Measurements from ENCODE around the gene SMURF1.
"Not testable (repeated sequence)": the region's sequence is repeated elsewhere in the genome, so short reads cannot be mapped to it uniquely, and the experiment has no call there.

SMURF1 gene

GRCh38 chr7:99046722-99047121, 97.2 kb downstream of the SMURF1 start:
- DNase-seq, result no peak

DNA sequence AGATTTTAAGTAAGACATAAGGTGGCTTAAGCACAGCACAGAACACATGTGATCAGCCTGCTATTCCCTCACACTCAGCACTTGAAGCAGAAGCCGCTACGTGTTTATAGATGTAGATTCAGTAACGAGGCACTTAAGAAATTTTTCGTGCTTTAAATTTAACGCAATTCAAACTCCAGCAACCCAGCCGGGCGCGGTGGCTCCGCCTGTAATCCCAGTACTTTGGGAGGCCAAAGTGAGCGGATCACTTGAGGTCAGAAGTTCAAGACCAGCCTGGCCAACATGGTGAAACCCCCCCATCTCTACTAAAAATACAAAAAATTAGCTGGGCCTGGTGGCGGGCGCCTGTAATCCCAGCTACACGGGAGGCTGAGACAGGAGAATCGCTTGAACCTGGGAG, 97.6 kb downstream of the SMURF1 start:
- DNase-seq, result not testable (repeated sequence)

- not testable (repeated sequence) for DNase-seq
Observed at GRCh38 chr7:99044858-99045257, 99.0 kb downstream of the SMURF1 start.

DNA sequence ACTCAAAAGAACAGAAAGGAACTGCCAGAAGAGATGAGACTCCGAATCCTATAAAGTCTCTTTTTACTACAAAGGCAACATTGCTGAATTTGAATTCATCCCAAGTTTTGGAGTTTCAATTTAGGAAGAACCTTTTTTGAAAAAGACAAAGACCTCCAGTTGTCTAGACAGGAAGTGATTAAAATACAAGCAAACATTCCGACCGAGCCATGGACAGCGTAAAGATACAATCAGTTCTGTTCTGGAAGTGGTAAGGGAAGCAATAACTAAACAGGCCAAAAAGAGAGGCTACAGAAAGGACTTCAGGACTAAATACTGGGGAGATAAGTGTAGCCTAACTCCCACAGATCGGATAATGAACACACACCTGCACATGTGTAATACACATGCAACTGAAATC, 101.0 kb downstream of the SMURF1 start:
- DNase-seq, result no peak

GRCh38 chr7:99041526-99041925, 102.4 kb downstream of the SMURF1 start:
- DNase-seq, result no peak

DNA sequence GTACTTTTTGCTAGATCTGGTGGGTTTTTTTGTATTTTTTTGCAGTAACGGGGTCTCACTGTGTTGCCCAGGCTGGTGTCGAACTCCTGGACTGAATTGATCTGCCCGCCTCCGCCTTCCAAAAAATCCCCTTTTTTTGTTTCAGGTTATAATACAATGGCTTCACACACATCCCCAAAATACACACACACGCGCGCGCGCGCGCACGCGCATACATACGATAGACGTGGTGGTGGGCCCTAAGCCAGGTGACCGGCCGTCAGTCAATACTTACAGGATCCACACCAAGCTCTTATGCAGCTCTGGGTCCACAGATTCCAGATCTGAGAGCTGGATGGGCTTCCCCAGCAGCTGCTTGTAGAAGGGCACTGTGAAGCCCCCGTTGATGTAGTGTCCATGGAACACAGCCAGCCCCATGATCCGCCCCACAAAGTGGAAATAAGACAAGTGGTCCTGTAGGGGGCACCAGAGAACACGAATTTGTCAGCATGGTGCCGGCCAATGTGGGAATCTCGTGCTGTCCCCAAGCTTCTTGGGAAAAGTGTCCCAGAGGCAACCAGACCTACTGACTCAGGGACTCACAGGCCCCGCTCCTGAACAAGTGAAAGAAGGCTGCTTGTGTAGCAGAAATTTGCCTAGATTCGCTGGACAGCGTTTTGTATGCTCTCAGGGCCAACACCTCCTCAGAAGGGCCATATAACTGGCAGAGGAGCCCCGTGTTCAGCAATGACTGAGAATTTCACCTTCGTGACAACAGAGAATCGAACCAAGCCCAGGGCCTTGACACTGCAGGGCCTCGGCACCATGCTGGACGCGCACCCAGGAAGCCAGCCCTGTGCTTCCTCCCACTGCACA, 103.6 kb downstream of the SMURF1 start:
- DNase-seq, result peak; percentile 68

DNA sequence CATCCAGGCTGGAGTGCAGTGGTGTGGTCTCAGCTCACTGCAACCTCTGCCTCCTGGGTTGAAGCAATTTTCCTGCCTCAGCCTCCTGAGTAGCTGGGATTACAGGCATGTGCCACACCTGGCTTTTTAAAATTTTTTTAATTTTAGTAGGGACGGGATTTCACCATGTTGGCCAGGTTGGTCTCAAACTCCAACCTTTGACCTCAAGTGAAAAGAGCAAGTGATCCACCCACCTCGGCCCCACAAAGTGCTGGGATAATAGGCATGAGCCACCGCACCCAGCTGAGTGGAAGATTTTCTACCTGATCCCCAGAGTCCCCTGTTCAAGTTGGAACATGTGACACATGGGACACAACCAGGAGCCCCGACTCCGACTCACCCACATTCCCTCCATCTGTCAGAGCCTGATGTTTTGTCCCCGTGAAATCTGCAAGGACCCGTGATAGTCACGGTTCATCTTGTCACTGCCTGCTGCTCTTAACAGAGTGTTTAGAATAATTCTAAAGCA, 104.5 kb downstream of the SMURF1 start:
- DNase-seq, result no peak

GRCh38 chr7:99038086-99038855, 105.6 kb downstream of the SMURF1 start:
- no peak for DNase-seq

GRCh38 chr7:99037327-99037940, 106.5 kb downstream of the SMURF1 start:
- DNase-seq, result no peak

DNA sequence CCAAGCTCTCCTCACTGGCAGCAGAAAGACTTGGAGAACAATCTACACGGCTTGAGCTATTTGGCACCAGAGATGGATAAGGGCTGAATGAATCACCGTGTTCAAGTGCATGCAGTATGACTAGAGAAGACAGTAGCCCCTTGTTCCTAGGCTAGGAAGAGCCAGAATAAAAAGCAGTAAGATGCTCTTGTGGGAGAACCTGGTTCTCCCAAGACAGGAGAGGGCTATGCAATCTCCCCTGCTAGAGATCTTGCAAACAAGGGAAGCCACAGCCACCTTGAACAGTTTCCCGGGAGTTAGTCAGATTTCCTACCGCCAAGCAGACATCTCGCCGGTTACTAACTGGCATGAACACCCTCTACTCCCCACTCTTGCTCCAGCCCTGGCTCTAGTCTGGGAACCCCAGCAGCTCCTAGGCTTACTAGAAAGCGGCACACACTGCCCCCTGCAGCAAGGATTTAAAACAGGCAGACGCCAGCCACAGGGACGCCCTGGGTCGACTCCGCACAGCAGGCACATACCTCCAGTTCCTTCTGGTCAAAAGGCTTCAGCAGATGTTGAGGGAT, 107.3 kb downstream of the SMURF1 start:
- no peak for DNase-seq

DNA sequence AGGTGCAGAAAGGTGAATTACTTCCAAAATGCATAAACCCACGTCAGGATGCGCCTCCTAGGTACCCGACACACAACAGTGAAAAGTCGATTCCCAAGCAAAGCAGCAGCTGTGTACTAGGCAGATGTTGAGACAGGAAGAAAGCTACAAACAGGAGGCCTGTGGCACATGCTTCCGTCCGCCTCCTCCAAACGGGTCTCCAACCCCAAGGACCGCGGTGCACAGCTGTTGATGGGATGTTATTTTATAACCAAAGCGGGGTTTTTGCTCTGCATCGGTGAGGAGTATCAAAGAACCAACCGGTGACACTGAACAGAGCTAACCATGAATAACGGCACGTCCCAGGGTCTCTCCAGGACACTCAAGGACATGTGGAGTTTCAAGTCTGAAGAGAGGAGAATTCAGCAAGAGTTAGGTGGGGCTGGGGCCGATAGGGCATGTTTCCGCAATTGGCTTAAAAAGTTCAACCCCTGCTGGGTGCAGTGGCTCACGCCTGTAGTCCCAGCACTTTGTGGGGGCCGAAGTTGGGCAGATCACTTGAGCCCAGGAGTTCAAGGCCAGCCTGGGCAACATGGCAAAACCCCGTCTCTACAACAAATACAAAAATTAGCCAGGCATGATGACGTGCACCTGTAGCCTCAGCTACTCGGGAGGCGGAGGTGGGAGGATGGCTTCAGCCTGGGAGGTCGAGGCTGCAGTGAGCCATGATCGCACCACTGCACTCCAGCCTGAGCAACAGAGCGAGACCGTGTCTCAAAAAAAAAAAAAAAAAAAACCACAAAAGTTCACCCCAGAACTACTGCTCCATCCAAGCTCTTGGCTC, 108.0 kb downstream of the SMURF1 start:
- DNase-seq, result no peak

DNA sequence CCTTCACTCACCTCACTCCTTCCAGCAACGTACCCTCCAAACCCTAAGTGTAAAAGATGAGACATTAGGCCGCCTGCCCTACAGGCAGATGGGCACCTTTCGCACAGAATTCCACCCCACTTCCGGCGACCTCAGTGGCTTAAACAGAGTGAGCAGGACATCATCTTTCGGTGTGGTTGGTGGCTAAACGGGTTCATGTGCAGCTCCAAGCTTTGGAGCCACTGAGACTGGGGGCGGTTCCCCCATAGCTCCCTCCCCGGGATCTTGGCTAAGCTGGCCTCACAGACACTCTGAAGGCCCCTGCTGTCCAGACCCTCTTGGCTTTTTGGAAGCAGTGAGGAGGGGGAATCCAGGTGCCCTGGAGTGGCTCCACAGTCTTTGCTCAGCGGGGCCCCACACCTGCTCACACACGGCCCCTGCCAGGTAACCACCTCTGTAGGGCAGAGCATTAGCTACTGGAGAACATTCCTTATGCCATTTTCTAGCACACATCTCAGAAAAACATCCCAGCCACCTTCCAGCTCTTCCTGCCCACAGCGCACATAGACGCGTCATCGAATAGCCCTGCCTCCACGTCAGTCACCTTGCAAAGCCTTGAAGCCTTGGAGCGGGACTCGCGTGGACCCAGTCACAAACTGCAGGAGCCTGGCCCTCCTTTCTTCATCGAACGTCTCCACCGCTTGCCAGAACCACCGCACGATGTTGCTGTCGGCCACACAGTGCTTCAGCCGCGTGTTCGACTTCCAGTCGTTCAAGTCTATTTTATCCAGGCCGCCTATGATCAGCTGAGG, 108.8 kb downstream of the SMURF1 start:
- DNase-seq, result no peak

DNA sequence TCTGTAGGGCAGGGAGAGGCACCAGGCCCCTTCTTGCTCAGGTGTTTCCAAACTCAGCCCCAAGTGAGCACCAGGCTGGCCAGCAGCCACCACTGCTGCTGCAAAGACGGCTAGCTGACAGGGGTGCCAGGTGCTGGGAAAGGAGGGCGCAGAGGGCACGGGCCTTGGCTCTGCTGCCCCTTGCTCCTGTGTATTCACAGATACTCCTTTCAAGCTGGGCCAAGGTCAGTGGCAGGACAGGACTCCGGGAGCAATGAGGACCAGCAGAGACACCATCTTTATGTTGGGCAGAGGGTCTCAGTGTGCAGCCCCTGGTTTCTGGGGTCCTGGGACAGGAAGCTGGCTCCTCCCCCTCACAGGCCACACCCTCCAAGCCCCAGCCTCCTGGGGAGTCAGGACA, 110.1 kb downstream of the SMURF1 start:
- DNase-seq, result no peak

DNA sequence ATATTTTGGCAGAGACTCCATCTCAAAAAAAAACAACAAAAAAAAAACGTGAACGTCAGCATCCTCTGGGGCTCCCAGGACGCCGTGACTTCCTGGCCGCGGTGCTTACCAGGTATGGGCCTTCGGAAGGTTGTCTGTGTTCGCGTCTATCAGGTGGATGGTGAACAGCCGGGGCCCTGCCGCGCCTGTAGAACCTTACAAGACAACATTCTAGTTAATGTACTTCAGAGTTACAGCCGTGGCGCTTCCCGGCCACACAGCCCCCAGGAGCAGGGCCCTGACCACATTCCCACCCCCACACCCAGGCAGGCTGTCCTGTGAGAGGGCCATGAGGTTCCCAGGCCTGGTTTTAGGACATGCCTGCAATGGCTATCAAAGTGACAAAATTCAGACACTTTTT, 111.0 kb downstream of the SMURF1 start:
- DNase-seq, result no peak

DNA sequence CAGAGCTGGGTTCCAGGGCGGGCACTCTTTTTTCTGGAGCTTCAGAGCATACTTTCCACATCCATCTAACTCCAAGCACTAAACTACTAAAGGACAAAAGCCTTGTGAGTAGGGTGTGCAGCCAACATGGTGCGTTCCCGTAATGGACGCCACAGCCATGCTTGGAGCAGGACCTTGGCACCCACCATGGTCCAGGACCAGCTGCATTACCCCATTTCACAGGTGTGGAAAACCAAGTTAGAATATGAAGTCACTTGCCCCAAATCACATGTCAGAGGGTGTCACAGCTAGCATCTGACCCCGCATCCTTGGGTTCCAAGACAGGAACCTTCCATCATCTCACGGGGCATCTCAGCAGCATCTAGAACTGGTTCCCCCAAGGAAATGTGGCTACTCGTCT, 112.4 kb downstream of the SMURF1 start:
- no peak for DNase-seq

- no peak for DNase-seq
Observed at GRCh38 chr7:99030951-99031350, 113.0 kb downstream of the SMURF1 start.

GRCh38 chr7:99030457-99030856, 113.5 kb downstream of the SMURF1 start:
- no peak for DNase-seq

- no peak for DNase-seq
Observed at GRCh38 chr7:99029466-99030435, 114.2 kb downstream of the SMURF1 start.

DNA sequence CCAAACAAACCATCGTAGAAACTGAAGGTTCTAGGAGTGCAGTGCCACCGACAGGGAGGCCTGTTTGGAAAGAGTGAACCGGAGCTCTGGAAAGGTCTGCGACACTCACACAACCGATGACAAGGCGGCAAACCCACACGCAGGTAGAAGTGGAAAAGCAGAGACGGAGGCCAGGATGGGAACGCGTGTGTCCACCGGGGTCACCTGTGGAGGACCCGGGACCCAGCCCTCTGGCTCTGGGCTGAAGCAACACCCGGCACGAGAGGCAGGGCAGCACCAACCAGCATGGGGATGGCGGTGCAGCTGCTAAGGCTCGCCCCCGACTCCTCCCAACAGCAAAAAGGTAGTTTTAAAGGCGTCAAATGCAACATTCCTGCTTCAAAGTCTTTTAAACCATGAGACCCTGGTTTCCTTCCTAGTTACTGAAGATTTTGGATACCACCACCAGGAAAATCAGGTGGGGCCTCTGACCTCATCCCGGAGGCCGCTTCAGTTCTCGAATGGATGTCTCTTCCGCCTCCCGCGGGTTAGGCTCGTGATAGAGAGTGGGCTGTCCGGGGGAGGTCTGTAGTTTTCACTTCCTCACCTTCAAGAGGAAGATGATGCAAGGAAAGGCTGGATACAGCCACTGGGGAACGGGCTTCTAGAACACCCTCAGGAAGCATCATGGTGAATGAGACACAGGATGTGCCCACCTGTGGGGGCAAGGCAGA, 115.5 kb downstream of the SMURF1 start:
- no peak for DNase-seq

DNA sequence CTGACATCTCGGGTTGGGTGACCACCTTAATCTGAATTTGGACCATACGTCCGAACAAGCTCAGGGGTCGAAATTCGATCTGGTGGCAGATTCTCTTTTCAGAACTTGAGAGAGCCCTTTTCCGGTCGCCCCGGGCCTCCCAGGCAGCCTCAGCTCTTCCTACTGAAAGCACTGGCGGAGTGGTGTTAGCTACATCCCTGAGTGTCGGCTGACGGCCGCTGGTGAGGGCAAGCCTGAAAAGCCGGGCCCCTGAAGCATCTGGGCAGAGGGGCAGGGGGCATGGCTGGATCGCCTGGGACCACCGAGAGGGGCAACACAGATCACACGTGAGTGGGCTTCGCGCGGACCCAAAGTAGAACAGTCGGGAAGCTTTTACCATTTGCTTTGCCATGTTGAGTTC, 116.1 kb downstream of the SMURF1 start:
- no peak for DNase-seq

Data from activated CD4-positive, alpha-beta T cell treated with anti-CD3 and anti-CD28 coated beads, Interleukin-2, Interleukin-6, amounts not matched to agents 100 ng/mL and 50 ng/mL, durations not matched to agents 16 hours and 8 hours (primary cell).